Stimulated activated CD8-positive, alpha-beta memory T cell treated with anti-CD3 and anti-CD28 coated beads, Interleukin-7, amount 100 ng/mL, for 24 hours (primary cell): Measurements from ENCODE around the gene NT5C3A.
"Not testable (repeated sequence)": the region's sequence is repeated elsewhere in the genome, so short reads cannot be mapped to it uniquely, and the experiment has no call there.

Source experiments
- DNase-seq: peaks from one replicate; pipeline ENCODE4 v3.0.0-alpha.2; 2020; ENCODE audit warnings: low read depth

NT5C3A gene

DNA sequence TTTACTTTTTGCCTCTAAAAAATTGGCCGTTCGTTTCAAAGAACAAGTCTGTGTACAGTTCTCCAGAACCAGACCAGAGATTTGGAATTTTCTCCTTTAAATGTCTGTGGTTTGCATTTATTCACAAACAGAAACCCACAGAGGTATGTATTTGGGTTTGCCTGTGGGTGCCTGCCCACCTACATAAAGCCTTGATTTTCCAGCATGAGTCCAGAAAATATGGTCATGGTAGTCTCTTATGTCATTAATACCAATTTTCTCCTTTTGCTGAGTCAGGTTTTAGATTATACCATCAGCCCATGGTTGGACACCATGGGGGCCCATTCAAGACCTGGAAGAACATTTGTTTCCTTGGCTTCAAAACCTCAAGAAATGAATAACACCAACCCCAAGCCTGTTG lies 82.7 kb downstream of the NT5C3A start:
- DNase-seq: not testable (repeated sequence)

DNA sequence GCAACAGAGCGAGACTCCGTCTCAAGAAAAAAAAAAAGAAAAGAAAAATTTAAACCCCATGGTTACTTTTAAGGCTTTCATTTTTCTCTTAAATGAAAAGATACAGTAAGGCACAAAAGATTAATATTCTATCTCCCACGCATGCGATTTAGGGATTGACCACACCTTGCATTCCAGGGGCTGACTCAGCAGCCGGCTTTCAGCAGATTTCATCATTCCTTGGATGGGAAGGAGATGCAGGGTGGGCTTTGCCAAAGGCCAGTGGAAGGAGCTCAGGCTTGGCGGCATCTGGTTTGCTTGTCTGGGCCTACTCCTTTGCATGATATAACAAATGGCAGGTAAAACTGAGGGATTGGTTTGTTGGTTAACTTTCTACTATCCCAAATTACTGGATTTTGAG lies 83.3 kb downstream of the NT5C3A start:
- DNase-seq: not testable (repeated sequence)

DNA sequence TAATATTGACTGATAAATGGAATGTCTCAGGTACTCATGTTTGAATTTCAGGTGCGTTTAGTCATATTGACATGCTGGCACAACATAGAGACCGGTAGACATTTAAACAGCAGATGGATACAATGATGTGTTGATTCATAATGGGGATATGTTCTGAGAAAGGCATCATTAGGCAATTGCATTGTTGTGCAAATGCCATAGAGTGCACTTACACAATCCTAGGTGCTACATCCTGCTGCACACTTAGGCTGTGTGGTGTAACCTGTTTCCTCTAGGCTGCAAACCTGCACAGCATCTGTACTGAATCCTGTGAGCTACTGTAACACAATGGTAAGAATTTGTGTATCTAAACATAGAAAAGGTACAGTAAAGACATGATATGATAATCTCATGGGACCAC lies 85.4 kb downstream of the NT5C3A start:
- not testable (repeated sequence) for DNase-seq

DNA sequence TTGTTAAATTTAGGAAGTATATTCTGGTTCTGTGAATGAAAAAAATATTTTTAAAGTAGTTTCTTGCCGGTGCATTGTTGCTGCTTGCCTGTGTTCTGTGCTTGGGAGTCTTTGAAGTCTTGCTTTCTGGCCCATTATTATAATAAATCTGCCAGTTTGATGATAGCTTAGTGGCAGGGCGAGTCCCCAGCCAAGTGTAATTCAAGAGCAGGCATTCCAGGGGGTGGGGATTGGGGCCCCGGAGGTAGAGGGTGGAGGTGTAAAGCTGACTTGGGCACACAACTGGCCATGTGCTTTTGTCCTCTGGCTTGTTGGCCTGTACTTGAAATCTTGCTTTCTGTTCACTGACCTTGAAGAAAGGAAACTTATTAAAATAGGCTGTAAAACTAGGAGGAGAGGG lies 90.6 kb downstream of the NT5C3A start:
- DNase-seq: not testable (repeated sequence)

DNA sequence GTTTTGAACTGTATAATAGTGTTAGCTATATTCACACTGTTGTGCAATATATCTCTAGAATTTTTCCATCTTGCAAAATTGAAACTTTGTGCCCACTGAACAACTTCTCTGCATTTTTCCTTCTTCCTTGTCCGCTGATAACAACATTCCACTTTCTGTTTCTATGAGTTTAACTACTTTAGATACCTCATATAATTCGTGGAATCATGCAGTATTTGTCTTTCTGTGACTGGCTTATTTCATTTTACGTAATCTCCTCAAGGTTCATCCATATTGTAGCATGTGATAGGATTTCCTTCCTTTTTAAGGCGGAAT lies 95.4 kb downstream of the NT5C3A start:
- DNase-seq: not testable (repeated sequence)

DNA sequence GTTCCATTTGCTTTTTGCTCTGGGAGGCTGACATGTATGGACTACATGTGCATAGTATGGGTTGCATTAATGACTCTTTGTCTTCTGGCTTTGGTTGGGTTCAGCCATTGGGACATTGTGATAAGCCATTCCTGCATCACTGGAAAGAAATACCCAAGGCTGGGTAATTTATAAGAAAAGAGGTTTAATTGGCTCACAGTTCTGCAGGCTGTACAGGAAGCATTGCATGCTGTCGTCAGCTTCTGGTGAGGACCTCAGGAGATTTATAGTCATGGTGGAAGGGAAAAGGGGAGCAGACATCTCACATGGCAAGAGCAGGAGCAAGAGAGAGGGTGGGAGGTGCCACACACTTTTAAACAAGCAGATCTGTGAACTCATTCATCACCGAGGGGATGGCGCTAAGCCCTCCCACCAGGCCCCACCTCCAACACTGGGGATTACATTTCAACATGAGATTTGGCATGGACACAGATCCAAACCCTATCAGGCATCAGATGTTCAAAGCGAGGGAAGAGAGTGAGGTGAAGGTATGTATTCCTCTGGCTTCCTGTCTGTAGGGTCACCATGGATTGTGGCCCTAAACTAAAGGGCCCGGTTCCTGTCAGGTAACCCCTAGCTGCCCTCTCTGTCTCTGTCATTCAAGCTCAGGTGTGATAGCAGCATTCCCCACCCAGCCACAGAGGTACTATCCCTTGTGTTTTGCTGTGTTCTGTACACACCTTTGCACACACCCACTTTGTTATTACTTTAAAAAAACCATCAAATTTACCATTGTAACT lies 95.9 kb downstream of the NT5C3A start:
- DNase-seq: not testable (repeated sequence)

DNA sequence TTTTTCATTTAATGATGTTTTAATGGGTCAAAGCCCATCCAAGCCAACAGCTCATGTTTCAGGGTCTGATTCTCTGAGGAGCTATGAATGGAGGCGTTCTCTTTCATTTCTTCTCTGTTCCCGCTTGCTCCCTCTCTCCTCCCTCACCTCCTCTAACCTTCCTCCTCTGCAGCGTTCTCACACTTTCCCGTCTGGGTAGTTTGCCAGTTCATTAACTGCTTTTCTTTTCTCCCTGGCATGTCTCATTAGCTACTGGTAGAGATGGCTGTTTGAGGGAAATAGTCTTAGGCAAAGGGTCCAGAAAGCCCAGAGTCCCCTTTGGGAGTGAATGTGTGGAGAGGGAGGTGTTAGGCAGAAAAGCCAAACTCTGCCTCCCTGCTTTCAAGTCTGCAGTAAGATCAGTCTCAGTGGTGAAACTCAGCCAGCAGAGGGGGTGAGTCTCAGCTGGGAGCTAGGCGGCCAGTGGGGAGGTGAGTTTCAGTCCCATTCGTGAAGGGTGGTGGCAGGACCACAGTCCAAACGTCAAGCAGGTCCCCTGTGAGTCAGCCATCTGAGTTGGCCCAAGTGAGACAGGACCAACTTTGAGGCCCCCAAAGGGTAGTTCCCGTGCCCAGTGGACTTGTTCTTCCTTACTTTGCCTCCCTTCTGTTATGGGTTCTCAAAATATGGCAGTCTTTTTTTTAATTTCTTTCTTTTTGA lies 98.0 kb downstream of the NT5C3A start:
- DNase-seq: not testable (repeated sequence)
